NCI-H526 treated with DMSO at 0.1 percent for 48 hours (cell line): Measurements from ENCODE around the gene HHAT.
"Not testable (repeated sequence)": the region's sequence is repeated elsewhere in the genome, so short reads cannot be mapped to it uniquely, and the experiment has no call there.

Experiments
- DNase-seq: peaks from one replicate; lab custom pipeline; 2025; lab: John Stamatoyannopoulos, UW

Gene HHAT

GRCh38 chr1:210650403-210650802 lies 321.7 kb downstream of the HHAT start:
- no peak for DNase-seq

- DNase-seq: no peak
Observed at GRCh38 chr1:210652329-210652954, 323.7 kb downstream of the HHAT start.

GRCh38 chr1:210653771-210654170 lies 325.1 kb downstream of the HHAT start:
- no peak for DNase-seq

GRCh38 chr1:210654176-210654981 lies 325.7 kb downstream of the HHAT start:
- DNase-seq: no peak

- DNase-seq: no peak
Observed at GRCh38 chr1:210655511-210655910, 326.8 kb downstream of the HHAT start.

GRCh38 chr1:210657806-210658205 lies 329.1 kb downstream of the HHAT start:
- DNase-seq: no peak

- not testable (repeated sequence) for DNase-seq
Observed at GRCh38 chr1:210661520-210661919, 332.8 kb downstream of the HHAT start.

GRCh38 chr1:210662291-210663050 lies 333.8 kb downstream of the HHAT start:
- DNase-seq: no peak

- DNase-seq: peak; percentile 92
Observed at GRCh38 chr1:210663730-210664573, 335.2 kb downstream of the HHAT start.

- DNase-seq: no peak
Observed at GRCh38 chr1:210669951-210670350, 341.2 kb downstream of the HHAT start.

- DNase-seq: no peak
Observed at GRCh38 chr1:210674151-210674550, 345.4 kb downstream of the HHAT start.

- DNase-seq: no peak
Observed at GRCh38 chr1:210676539-210676938, 347.8 kb downstream of the HHAT start.

- DNase-seq: no peak
Observed at GRCh38 chr1:210677533-210677932, 348.8 kb downstream of the HHAT start.

- DNase-seq: no peak
Observed at GRCh38 chr1:210678306-210678705, 349.6 kb downstream of the HHAT start.

- DNase-seq: no peak
Observed at GRCh38 chr1:210681158-210681557, 352.5 kb downstream of the HHAT start.

GRCh38 chr1:210683403-210684047 lies 354.8 kb downstream of the HHAT start:
- DNase-seq: no peak

GRCh38 chr1:210684466-210685294 lies 356.0 kb downstream of the HHAT start:
- no peak for DNase-seq

- DNase-seq: no peak
Observed at GRCh38 chr1:210685295-210685650, 356.6 kb downstream of the HHAT start.

GRCh38 chr1:210686841-210687240 lies 358.1 kb downstream of the HHAT start:
- no peak for DNase-seq

- no peak for DNase-seq
Observed at GRCh38 chr1:210687582-210688279, 359.0 kb downstream of the HHAT start.
